Activated CD8-positive, alpha-beta T cell treated with anti-CD3 and anti-CD28 coated beads for 36 hours (primary cell): ENCODE data around the gene PLD5. TPM values are rescaled to one million over a fixed set of nuclear protein-coding genes. Genes with fewer than 3 reads are reported as not detected.

Source experiments
- ATAC-seq: fragments of 200-7000 bp; cut with Tn5 transposase; one replicate; pipeline ENCODE4 v1.10.0; 2021; ENCODE audit warnings: mild to moderate bottlenecking, moderate library complexity
- CTCF ChIA-PET: fragments of 350-600 bp; sonication (Branson Sonifier 250); formaldehyde crosslinking; loops from one replicate; lab custom pipeline; 2021; ENCODE audit warnings: antibody characterized with exemption; lab: Charles Lee
- POLR2A ChIA-PET: fragments of 350-600 bp; sonication (Branson Sonifier 250); formaldehyde crosslinking; loops from one replicate; lab custom pipeline; 2021; ENCODE audit warnings: antibody characterized with exemption; lab: Charles Lee
- DNase-seq: peaks from one replicate; pipeline ENCODE4 v3.0.0-alpha.2; 2020
- H3K27ac Mint-ChIP-seq: one replicate; pipeline ENCODE4 v1.8.0; 2021; ENCODE audit warnings: mild to moderate bottlenecking, mixed read lengths
- H3K27me3 Mint-ChIP-seq: one replicate; pipeline ENCODE4 v1.8.0; 2021; ENCODE audit warnings: mixed read lengths
- H3K36me3 Mint-ChIP-seq: one replicate; pipeline ENCODE4 v1.8.0; 2021; ENCODE audit warnings: low read depth, mixed read lengths
- H3K4me1 Mint-ChIP-seq: one replicate; pipeline ENCODE4 v1.8.0; 2021; ENCODE audit warnings: low read depth, mixed read lengths
- H3K4me3 Mint-ChIP-seq: one replicate; pipeline ENCODE4 v1.8.0; 2021; ENCODE audit warnings: mild to moderate bottlenecking, moderate library complexity, mixed read lengths
- H3K9me3 Mint-ChIP-seq: one replicate; pipeline ENCODE4 v1.8.0; 2021; ENCODE audit warnings: mixed read lengths
- intact Hi-C: fragments of 100-400 bp; cut with micrococcal nuclease; formaldehyde crosslinking; loops from one replicate; pipeline ENCODE4 v1.10.0; 2022
- total RNA-seq, 2 experiments: library from RNA; stranded (reverse); gene quantifications; one replicate each; pipeline ENCODE4 v1.2.3, GENCODE V29; 2021
- TF ChIP-seq, protein P1 (sequence below): fragments of 200-600 bp; IDR thresholded peaks from one replicate; pipeline ENCODE4 v1.8.0; 2022; ENCODE audit warnings: antibody characterized with exemption, mild to moderate bottlenecking

Gene PLD5
- total RNA-seq, 2 experiments from 2014 or later: not detected

DNA sequence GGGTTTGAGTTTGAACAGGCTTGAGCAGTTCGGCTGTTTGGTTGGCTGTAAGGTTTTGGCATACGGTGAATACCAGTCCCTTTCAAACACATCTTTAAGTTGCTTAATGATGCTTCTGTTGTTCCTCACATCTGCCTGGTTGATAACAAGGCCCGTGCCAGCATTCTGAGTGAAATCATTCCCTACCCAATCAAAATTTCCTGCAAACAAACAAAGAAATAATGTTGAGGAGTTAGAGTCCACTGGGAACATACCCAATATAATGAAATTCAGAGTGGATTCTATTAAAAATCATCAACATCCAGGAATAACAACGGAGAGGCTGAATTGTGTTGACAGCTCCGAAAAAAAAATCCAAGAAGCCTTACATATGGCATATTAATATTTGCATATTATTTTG, 434.6 kb downstream of the PLD5 start:
- TF ChIP-seq, protein P1, sequence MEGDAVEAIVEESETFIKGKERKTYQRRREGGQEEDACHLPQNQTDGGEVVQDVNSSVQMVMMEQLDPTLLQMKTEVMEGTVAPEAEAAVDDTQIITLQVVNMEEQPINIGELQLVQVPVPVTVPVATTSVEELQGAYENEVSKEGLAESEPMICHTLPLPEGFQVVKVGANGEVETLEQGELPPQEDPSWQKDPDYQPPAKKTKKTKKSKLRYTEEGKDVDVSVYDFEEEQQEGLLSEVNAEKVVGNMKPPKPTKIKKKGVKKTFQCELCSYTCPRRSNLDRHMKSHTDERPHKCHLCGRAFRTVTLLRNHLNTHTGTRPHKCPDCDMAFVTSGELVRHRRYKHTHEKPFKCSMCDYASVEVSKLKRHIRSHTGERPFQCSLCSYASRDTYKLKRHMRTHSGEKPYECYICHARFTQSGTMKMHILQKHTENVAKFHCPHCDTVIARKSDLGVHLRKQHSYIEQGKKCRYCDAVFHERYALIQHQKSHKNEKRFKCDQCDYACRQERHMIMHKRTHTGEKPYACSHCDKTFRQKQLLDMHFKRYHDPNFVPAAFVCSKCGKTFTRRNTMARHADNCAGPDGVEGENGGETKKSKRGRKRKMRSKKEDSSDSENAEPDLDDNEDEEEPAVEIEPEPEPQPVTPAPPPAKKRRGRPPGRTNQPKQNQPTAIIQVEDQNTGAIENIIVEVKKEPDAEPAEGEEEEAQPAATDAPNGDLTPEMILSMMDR: no peak
- intact Hi-C loops: no loop called here
- H3K36me3 Mint-ChIP-seq: no peaks in the 10 kb centered on the region
- H3K27ac Mint-ChIP-seq: no peak overlapping the region
- no peaks in the 10 kb centered on the region for H3K4me1 Mint-ChIP-seq
- ATAC-seq: no peak
- POLR2A ChIA-PET: no interaction called here
- CTCF ChIA-PET: no interaction called here
- H3K9me3 Mint-ChIP-seq: no peaks in the 10 kb centered on the region
- H3K27me3 Mint-ChIP-seq: peaks cover 2% of the 10 kb centered on the region
- DNase-seq: no peak
- H3K4me3 Mint-ChIP-seq: no peak overlapping the region

DNA sequence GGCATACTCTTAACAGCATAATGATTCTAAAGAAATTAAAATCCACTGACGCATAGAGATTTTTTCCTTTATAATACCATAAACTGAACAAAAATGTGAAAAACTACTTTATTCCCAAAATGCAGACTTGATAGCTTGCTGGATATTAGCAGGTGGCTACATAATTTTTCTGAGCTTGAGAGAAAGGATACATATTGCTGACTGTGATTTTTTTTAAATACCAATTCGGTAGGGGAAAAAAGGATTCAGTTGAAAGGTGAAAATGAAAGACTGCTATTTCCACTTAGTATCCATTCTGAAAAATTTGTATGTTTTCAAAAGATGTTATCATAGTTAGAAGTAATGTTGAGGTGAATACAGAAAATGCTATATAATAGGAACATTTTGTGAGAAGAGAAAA, 435.6 kb downstream of the PLD5 start:
- no peak overlapping the region for H3K27ac Mint-ChIP-seq
- intact Hi-C loops: no loop called here
- peaks cover 2% of the 10 kb centered on the region for H3K27me3 Mint-ChIP-seq
- H3K4me1 Mint-ChIP-seq: no peaks in the 10 kb centered on the region
- TF ChIP-seq, protein P1: no peak
- H3K4me3 Mint-ChIP-seq: no peak overlapping the region
- POLR2A ChIA-PET: no interaction called here
- H3K9me3 Mint-ChIP-seq: no peaks in the 10 kb centered on the region
- CTCF ChIA-PET: no interaction called here
- DNase-seq: no peak
- no peak for ATAC-seq
- no peaks in the 10 kb centered on the region for H3K36me3 Mint-ChIP-seq

DNA sequence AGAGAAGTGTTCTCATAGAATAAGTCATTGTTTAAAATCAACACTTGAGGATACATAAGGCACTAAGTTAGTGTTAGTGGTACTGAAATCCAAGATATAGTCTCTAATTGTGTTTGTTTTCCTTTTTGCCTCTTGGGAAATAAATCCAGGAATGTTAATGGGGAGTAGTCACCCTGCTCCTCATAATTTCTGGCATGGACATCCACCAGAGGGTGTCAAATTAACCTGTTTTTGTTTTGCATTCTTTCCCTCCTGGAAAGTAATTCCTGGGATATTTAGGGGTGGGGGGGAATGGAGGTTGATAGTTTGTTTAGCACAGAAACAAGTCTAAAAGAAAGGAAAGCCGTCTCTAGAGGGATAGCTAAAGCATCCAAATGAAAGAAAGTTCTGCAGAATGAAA, 437.8 kb downstream of the PLD5 start:
- H3K27me3 Mint-ChIP-seq: peaks cover 6% of the 10 kb centered on the region
- H3K36me3 Mint-ChIP-seq: no peaks in the 10 kb centered on the region
- intact Hi-C loops: no loop called here
- DNase-seq: no peak
- no peaks in the 10 kb centered on the region for H3K9me3 Mint-ChIP-seq
- no peak for ATAC-seq
- TF ChIP-seq, protein P1: no peak
- POLR2A ChIA-PET: no interaction called here
- CTCF ChIA-PET: no interaction called here
- H3K4me1 Mint-ChIP-seq: no peaks in the 10 kb centered on the region
- no peak overlapping the region for H3K27ac Mint-ChIP-seq
- H3K4me3 Mint-ChIP-seq: no peak overlapping the region

DNA sequence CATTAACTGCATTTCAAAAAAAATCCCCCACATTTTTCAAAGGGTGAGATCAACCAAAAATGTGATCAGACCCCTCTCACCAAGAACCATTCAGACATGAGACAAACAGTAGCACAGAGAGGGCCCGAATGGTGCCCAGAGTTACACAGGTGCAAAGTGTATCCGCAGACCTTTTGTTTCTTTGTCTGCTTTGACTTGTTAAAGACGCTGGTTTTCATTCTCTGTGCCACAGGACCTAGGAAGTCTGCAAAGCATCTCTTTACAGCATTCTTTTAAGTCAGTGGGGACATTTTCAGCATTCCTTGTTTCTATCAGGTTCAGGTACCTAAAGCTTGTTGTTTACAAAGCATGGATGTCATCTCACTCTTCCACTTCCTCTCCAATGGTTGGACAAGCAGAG, 438.4 kb downstream of the PLD5 start:
- H3K27me3 Mint-ChIP-seq: peaks cover 6% of the 10 kb centered on the region
- H3K4me3 Mint-ChIP-seq: no peak overlapping the region
- no peak for ATAC-seq
- H3K9me3 Mint-ChIP-seq: no peaks in the 10 kb centered on the region
- CTCF ChIA-PET: no interaction called here
- intact Hi-C loops: no loop called here
- no peaks in the 10 kb centered on the region for H3K4me1 Mint-ChIP-seq
- no peaks in the 10 kb centered on the region for H3K36me3 Mint-ChIP-seq
- POLR2A ChIA-PET: no interaction called here
- TF ChIP-seq, protein P1: no peak
- DNase-seq: no peak
- H3K27ac Mint-ChIP-seq: no peak overlapping the region

DNA sequence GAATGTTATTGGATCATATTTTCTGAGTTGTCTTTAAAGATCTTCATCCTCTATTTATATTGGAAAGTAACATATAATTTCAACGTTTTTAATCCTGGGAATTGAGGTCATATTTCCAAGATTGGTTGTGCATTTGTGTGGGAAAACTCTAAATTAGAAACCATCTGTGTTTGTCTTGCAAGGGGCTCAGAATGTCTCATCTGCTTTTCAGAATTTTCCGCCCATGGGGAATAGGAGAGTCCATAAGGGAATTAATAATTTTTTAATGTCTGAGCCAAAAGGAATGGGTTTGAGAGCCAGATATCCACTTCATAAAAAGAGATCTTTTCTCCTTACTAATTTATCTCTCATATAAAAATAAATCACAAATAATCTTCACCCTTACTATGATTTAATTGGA, 440.8 kb downstream of the PLD5 start:
- ATAC-seq (no peak), DNase-seq (no peak)
- peaks cover 6% of the 10 kb centered on the region for H3K27me3 Mint-ChIP-seq
- no peak overlapping the region for H3K27ac Mint-ChIP-seq
- no peaks in the 10 kb centered on the region for H3K9me3 Mint-ChIP-seq
- TF ChIP-seq, protein P1: no peak
- POLR2A ChIA-PET: no interaction called here
- no peaks in the 10 kb centered on the region for H3K36me3 Mint-ChIP-seq
- no peak overlapping the region for H3K4me3 Mint-ChIP-seq
- H3K4me1 Mint-ChIP-seq: no peaks in the 10 kb centered on the region
- CTCF ChIA-PET: no interaction called here
- intact Hi-C loops: no loop called here
